DND-41 (cell line): Measurements from ENCODE around the gene PDGFRB.

Source experiments
- EZH2 ChIP-seq: IDR thresholded peaks from 3 replicates; pipeline ENCODE4 v1.6.1; 2012; ENCODE audit warnings: borderline replicate concordance, low read depth, mild to moderate bottlenecking, moderate library complexity, low read length, inconsistent platforms; ENCODE audit not compliant: severe bottlenecking
- TF ChIP-seq, protein P1 (sequence below): IDR thresholded peaks from 2 replicates; pipeline ENCODE4 v1.5.1; 2012; ENCODE audit warnings: borderline replicate concordance, low read length, moderate library complexity, mild to moderate bottlenecking; ENCODE audit not compliant: poor library complexity, severe bottlenecking; ENCODE audit errors: extremely low read depth

- TF ChIP-seq, protein P1, sequence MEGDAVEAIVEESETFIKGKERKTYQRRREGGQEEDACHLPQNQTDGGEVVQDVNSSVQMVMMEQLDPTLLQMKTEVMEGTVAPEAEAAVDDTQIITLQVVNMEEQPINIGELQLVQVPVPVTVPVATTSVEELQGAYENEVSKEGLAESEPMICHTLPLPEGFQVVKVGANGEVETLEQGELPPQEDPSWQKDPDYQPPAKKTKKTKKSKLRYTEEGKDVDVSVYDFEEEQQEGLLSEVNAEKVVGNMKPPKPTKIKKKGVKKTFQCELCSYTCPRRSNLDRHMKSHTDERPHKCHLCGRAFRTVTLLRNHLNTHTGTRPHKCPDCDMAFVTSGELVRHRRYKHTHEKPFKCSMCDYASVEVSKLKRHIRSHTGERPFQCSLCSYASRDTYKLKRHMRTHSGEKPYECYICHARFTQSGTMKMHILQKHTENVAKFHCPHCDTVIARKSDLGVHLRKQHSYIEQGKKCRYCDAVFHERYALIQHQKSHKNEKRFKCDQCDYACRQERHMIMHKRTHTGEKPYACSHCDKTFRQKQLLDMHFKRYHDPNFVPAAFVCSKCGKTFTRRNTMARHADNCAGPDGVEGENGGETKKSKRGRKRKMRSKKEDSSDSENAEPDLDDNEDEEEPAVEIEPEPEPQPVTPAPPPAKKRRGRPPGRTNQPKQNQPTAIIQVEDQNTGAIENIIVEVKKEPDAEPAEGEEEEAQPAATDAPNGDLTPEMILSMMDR: no peak
- no peak for TF ChIP-seq EZH2
These were observed 30.3 kb downstream of the PDGFRB start for GRCh38 chr5:150125334-150125733.
